GM21786 (cell line): ENCODE data around the gene CDH13.

Source experiments
- ATAC-seq: cut with Tn5 transposase; IDR thresholded peaks from one replicate; pipeline ENCODE4 v1.9.1; 2021; ENCODE audit not compliant: unreplicated experiment

The CDH13 gene

DNA sequence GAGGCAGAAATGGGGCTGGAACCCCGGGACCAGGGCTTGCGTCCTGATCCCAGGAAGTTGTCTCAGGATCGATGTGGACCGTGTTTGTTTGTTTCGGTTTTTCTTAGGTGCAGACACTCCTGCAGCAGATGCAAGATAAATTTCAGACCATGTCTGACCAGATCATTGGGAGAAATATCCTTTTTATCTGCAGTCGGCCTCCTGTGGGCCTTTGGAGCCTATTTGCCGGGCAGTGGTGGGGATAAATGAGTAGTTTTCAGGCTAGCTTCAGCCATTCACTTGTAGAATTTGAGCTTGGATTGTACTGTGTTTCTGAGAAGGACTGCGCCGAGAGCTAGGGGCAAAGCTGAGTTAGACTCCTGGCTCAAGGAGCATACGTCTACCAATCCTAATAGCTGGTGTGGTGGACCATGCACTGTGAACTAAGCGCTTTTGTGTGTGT, 1181.8 kb downstream of the CDH13 start:
- no peak for ATAC-seq

DNA sequence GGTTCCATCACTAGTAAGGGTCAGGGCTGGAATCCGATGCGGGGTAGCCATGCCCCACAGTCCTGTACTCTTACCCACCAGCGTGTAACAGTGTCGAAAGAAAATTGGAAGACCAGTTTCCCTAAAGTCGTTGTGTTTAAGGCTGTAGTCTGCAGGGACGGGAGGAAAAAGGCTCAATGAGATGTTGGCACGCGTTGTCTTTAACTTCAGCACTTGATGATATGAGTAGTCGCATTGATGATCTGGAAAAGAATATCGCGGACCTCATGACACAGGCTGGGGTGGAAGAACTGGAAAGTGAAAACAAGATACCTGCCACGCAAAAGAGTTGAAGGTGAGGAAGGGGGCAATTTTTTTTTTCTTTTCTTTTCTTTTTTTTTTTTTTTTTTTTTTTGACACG, 1182.3 kb downstream of the CDH13 start:
- ATAC-seq: no peak

DNA sequence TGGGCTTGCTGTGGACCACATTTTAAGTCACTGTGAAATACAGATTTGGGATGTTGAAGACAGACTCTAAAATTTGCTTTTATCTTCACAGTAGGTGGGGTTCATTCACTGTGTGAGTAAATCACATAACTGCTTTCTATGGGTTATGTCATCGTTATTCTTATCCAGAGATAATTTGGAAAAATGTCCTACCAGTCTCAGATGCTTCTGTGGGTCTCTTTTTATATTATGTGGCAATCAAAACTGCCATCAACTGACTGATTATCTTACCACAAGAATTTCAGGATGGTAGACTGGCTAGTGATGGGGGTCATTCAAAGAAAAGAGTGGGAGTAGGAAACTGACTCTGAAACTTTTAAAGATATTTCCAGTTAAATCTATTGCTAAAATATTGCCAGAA, 1184.1 kb downstream of the CDH13 start:
- no peak for ATAC-seq

GRCh38 chr16:83813823-83814658, 1187.3 kb downstream of the CDH13 start:
- peak; percentile 52 for ATAC-seq

DNA sequence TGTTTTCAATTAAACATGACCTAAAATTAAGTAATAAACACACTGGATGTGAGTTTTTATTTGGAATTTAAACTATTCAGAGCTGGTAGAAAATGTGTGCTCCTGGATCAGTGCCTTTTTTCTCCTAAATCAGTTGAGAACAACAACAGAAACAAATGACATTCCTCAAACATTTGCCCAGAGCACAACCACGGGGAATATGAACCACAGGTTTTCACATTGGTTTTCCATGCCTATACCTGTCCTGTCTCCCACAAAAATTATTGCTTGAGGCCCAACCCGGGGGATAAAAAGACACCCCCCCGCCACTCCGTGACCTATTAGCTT, 1187.9 kb downstream of the CDH13 start:
- no peak for ATAC-seq

- ATAC-seq: no peak
Measured at GRCh38 chr16:83817022-83817421, 1190.3 kb downstream of the CDH13 start.

- no peak for ATAC-seq
Measured at GRCh38 chr16:83818276-83818675, 1191.5 kb downstream of the CDH13 start.

GRCh38 chr16:83819361-83819760, 1192.6 kb downstream of the CDH13 start:
- ATAC-seq: no peak

DNA sequence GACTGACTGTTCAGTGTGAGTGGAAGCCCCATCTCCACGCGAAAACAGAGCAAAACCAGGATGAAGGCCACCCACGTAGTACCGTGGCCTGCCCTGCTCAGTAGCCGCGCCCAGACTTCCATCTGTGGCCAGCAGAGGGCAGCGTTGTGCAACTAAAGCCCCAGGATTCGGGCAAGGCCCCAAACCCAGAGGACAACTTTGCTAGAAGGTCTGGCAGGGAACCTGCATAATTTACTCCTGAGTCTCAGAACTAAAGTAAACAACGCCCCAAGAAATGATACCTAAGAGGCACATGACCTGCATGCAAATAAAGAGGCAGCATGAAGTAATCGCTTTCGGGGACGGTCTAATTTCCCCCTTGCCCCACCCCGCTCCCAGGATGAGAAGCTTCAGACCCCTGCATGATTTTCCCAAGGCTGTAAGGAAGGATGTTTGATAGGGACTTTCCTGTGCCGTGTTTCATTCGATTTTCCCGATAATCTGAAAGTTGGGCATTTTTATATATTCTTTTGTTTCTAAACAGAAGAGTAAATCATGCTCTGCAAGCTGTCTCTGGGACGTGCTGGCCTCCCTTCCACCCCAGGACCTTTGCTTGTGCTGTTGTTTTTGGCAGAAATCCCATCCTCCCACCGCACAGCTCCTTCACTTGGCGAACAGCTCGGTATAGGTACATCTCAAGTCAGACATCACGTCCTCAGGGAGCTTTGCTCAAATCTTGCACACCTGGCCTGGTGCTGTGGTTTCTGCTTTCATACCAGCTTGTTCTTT, 1199.6 kb downstream of the CDH13 start:
- peak; percentile 79 for ATAC-seq

DNA sequence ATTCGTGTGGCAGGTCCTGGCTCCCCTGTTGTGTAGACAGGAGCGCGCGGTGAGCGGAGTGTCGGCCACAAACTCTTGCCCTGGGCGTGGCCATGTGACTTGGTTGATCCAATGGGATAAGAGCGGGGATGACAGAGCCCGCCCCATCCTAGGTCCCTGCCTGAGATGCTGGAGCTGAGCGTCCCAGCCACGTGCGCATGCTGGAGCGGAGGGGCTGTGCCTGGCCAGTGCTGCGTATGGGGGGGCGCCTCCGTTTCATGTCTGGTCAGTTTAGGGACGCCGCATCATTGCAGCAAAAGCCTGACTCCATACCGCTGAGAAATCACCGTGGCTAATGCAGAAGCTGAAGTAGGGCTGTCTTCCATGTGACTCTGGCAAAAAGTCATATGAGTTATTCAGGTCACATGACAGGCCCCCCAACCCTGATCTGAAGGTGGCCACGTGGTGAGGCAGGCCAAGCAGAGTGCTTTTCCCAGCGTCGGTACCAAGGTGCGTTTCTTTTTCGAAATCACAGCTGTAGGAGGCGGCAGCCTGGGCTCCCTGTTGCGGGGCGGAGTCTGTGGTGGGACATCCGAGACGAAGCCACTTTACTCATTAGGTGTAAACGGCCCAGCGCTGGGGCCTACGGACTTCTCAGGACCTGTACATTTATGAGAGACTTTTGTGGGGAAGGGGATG, 1203.5 kb downstream of the CDH13 start:
- no peak for ATAC-seq

DNA sequence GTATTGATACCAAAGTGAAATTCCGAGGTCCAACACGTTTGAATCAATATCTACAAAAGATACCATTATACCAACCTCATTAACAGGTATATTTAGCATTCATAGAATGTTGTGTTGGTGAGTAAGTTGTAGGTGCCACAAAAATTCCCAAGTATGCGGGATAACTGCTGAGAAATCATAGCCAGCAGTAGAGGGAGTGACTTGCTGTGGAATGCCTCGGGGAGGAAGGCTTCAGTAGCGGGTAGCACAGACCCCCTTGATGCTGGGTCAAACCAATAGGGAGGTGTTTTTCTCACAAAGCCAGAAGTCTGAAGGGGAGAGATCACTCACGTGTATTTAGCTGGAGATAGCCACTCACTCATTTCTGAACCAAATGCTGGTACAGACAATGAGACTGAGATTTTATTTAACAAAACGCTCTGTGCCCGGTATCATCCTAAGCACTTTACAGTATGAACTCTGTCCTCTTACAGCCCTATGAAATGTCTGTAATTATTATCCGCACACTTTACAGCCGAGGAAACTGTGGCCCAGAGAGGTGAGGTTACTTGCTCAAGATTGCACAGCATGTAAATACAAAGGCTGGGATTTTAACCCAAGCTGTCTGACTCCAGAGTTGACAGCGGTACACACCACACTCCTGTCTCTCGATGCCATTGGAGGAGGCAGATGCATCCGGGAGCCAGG, 1204.1 kb downstream of the CDH13 start:
- ATAC-seq: no peak

DNA sequence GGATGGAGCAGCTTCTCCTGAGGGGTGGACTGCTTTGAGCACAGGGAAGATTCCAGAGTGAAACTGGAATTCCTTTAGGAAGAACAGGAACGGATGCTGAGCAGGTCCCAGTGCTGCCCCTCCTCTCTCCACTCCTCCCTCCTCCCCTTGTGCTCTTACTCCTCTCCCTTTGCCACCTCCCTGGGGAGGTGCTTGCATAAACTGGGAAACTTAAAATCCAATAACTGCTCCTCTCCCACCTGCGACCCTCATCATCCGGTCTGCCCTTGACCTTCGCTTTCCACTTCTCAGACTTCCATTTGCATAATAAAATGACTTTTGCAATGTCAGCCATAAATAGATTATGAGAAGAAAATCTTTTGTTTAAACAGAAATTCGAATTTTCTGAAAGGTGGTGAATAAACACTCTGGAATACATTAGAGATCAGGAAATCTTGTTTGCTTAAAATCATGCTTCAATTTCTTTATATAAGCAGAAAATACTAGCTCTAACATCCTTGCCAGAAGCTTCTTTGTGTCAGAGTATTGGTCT, 1204.8 kb downstream of the CDH13 start:
- ATAC-seq: no peak

DNA sequence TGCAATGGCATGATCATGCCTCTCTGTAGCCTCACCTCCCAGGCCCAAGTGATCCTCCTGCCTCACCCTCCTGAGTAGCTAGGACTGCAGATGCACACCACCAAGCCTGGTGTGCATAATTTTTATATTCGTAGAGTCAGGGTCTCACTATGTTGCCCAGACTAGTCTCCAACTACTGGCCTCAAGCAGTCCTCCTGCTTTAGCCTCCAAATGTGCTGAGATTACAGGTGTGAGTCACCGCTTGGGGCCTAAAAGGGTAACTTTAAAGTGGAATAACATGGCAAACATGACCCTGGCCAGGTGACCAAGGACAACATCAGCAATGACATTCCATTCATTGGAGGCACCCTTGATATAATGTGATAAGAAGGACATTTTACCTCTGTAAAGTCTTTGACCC, 1207.2 kb downstream of the CDH13 start:
- no peak for ATAC-seq

DNA sequence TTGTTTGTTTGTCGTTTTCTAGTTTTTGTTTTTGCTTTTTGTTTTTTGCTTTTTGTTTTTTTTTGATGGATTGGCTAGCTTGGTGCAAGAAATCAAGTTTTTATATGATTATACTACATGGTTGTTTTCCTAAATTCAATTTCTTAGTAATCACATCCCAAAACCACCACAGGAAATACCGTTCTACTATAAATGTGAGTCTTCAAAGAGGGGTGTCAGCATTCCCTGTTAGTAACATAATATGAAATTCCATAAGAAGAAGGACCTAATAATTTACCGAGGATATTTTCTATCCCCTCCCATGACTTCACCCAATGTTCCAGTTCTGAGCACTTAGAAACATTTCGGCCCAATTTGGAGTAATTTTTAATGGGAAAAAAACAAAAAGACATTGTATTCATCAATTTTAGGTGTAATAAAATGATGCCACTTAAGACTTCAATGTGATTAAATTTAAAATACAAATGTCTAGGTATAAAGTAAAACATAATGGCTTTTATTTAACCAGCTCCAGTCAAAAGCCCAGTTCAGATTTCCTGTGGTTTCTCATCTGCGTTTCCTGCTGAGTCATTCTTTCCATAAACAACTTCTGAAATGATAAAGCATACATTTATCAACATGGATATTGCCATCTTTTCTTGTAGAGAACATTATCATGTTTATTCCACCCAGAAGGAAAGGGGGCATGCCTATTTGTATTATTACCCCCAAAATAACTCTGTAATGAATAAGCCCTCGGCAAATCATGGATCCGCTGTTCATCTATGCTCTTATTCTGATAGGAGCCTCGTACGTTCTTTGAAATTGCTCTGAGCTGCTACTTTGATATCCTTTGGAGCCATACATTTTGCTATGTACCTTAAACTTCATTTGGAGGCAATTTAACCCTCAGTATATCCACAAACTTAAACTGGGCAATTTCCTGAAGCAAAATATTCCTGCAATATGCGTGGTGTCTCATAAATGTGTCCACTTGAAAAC, 1209.1 kb downstream of the CDH13 start:
- no peak for ATAC-seq

DNA sequence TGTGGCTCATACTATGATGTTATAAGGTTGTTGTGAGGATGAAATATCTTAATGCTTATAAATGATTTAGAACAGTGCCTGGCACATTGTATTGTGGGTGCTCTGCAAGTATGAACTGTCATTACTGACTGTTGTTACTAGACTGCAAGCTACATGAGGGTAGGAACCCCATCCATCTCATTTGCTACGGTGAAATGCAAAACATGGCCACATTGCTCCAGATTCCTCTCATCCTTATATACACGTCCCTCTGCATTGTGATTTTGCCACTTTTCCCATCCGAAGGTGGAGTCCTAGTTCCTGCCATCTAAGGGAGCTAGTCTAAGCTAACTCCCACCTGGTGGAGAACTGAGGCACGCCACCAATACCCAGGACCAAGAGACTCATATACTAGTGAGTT, 1210.8 kb downstream of the CDH13 start:
- ATAC-seq: no peak

GRCh38 chr16:83838151-83838550, 1211.4 kb downstream of the CDH13 start:
- ATAC-seq: no peak

GRCh38 chr16:83839561-83839960, 1212.8 kb downstream of the CDH13 start:
- no peak for ATAC-seq

DNA sequence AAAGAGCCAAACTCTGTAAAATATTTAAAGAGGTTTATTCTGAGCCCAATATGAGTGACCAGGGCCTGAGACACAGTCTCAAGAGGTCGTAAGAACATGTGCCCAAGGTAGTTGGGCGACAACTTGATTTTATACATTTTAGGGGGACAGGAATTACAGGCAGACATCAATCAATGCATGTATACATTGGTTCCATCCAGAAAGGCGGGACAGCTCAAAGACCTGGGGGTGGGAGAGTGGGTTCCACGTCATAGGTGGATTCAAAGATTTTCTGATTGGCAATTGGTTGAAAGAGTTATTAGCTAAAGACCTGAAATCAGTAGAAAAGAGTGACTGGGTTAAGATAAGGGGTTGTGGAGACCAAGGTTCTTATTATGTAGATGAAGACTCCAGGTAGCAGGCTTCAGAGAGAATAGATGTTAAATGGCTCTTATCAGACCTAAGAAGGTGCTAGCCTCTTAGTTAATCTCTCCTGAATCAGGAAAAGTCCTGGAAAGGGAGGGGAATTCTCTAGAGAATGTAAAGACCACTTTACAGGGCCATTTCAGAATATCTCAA, 1213.4 kb downstream of the CDH13 start:
- ATAC-seq: no peak

GRCh38 chr16:83842291-83842690, 1215.5 kb downstream of the CDH13 start:
- ATAC-seq: no peak
